ENCODE data around the gene HDAC4.

Gene HDAC4

DNA sequence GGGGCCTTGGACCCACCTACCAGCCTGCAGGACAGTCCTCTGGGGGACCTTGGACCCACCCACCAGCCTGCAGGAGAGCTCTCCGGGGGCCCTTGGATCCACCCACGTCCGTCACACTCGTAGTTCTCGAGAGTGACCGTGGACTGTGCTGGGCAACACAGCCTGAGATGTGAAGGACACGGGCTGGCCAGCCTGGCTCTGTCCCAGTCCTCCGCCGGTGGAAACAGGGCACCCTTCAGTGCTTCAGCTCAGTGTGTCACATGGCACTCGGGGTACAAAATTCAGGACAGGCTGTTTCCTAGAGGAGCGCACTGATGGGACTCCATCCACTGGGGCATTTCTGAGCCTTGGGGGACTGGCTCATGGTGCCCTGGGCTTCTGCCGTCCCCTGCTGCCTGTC lies 341.0 kb downstream of the HDAC4 start (continued):
- no peak for TF ChIP-seq ZBTB20 (tag by site-specific recombination; IDR thresholded peaks at IDR 0.05)
- TF ChIP-seq, protein P1, sequence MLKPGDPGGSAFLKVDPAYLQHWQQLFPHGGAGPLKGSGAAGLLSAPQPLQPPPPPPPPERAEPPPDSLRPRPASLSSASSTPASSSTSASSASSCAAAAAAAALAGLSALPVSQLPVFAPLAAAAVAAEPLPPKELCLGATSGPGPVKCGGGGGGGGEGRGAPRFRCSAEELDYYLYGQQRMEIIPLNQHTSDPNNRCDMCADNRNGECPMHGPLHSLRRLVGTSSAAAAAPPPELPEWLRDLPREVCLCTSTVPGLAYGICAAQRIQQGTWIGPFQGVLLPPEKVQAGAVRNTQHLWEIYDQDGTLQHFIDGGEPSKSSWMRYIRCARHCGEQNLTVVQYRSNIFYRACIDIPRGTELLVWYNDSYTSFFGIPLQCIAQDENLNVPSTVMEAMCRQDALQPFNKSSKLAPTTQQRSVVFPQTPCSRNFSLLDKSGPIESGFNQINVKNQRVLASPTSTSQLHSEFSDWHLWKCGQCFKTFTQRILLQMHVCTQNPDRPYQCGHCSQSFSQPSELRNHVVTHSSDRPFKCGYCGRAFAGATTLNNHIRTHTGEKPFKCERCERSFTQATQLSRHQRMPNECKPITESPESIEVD (tag by site-specific recombination; IDR thresholded peaks at IDR 0.05), result no peak

DNA sequence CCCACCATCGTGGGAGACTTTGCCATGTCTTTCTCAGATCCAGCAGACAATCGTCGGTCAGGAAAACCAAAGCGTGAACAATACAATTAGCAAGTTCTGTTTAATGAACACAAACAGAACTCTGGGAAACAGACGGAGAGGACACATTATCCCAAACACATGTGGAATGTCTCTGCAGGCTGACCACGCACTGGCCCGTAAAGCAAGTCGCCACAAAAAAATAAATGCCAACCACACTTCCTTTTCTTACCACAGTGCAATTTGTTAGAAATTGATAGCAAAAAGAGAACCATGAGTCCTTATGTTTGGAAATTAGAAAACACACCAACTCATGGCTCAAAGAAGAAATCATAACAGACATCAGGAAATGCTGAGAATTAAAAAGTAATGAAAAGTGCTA lies 342.1 kb downstream of the HDAC4 start:
- CTCF ChIA-PET, result no interaction called here
- Histone ChIP-seq H3K27ac (ENCODE audit: extremely low read depth, low read depth, low read length) (no peak overlapping the region), H3K36me3 (ENCODE audit: control insufficient read depth in 2 of 2, insufficient read depth in 1 of 2, low read length in 2 of 2) (no peaks in the 10 kb centered on the region), H3K4me1 (ENCODE audit: control insufficient read depth, insufficient read depth, low read length) (no peaks in the 10 kb centered on the region), H3K9me3 (ENCODE audit: control insufficient read depth, insufficient read depth, low read depth, low read length) (no peaks in the 10 kb centered on the region), H3K4me3 (ENCODE audit: low read depth, low read length) (no peak overlapping the region)
- POLR2A ChIA-PET, result no interaction called here
- TF ChIP-seq, protein P2, sequence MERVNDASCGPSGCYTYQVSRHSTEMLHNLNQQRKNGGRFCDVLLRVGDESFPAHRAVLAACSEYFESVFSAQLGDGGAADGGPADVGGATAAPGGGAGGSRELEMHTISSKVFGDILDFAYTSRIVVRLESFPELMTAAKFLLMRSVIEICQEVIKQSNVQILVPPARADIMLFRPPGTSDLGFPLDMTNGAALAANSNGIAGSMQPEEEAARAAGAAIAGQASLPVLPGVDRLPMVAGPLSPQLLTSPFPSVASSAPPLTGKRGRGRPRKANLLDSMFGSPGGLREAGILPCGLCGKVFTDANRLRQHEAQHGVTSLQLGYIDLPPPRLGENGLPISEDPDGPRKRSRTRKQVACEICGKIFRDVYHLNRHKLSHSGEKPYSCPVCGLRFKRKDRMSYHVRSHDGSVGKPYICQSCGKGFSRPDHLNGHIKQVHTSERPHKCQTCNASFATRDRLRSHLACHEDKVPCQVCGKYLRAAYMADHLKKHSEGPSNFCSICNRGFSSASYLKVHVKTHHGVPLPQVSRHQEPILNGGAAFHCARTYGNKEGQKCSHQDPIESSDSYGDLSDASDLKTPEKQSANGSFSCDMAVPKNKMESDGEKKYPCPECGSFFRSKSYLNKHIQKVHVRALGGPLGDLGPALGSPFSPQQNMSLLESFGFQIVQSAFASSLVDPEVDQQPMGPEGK (tag by site-specific recombination; IDR thresholded peaks at IDR 0.05), result no peak
- no peak for TF ChIP-seq ZNF133 (tag by site-specific recombination; IDR thresholded peaks at IDR 0.05)

DNA sequence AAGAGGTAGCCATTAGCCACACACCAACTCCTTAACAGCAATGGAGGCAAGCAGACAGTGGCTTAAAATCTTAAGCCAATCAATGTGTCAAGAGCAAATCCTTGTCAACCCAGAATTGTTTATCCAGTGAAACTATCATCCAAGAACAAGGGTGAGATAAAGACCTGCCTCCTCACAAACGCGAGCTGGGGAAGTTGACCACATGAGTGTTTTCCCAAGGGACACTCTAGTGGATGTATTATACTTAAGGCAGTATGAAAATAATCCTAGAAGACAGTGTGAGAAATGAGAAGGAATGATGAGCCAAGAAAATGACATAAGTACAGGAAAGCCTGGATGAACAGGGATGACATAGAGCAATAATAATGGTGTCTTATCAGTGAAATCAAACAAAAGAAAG lies 343.3 kb downstream of the HDAC4 start:
- no peaks in the 10 kb centered on the region for H3K4me1 ChIP-seq (ENCODE audit: control insufficient read depth, insufficient read depth, low read length)
- ChIA-PET CTCF (no interaction called here), POLR2A (no interaction called here)
- no peaks in the 10 kb centered on the region for H3K9me3 ChIP-seq (ENCODE audit: control insufficient read depth, insufficient read depth, low read depth, low read length)
- H3K27ac ChIP-seq (ENCODE audit: extremely low read depth, low read depth, low read length), result no peak overlapping the region
- peaks cover 0 to 8% of the 10 kb centered on the region in 2 experiments; a peak in 1 of 3 replicates for H3K36me3 ChIP-seq (ENCODE audit: control insufficient read depth in 2 of 2, insufficient read depth in 1 of 2, low read length in 2 of 2)
- H3K4me3 ChIP-seq (ENCODE audit: low read depth, low read length), result no peak overlapping the region
- no peak for TF ChIP-seq ZNF664 (tag by site-specific recombination; IDR thresholded peaks at IDR 0.05)
- TF ChIP-seq, protein P3, sequence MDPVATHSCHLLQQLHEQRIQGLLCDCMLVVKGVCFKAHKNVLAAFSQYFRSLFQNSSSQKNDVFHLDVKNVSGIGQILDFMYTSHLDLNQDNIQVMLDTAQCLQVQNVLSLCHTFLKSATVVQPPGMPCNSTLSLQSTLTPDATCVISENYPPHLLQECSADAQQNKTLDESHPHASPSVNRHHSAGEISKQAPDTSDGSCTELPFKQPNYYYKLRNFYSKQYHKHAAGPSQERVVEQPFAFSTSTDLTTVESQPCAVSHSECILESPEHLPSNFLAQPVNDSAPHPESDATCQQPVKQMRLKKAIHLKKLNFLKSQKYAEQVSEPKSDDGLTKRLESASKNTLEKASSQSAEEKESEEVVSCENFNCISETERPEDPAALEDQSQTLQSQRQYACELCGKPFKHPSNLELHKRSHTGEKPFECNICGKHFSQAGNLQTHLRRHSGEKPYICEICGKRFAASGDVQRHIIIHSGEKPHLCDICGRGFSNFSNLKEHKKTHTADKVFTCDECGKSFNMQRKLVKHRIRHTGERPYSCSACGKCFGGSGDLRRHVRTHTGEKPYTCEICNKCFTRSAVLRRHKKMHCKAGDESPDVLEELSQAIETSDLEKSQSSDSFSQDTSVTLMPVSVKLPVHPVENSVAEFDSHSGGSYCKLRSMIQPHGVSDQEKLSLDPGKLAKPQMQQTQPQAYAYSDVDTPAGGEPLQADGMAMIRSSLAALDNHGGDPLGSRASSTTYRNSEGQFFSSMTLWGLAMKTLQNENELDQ (tag by site-specific recombination; IDR thresholded peaks at IDR 0.05; ENCODE audit: low read depth), result no peak
- TF ChIP-seq ZSCAN16 (tag by site-specific recombination; IDR thresholded peaks at IDR 0.05), result no peak
- no peak for TF ChIP-seq MEIS1 (CRISPR knock-in tag; IDR thresholded peaks at IDR 0.05; ENCODE audit: borderline replicate concordance)
- peak; percentile 77 for TF ChIP-seq SETDB1 (IDR thresholded peaks at IDR 0.05; ENCODE audit: insufficient read length, low read length)
- TF ChIP-seq, protein P4, sequence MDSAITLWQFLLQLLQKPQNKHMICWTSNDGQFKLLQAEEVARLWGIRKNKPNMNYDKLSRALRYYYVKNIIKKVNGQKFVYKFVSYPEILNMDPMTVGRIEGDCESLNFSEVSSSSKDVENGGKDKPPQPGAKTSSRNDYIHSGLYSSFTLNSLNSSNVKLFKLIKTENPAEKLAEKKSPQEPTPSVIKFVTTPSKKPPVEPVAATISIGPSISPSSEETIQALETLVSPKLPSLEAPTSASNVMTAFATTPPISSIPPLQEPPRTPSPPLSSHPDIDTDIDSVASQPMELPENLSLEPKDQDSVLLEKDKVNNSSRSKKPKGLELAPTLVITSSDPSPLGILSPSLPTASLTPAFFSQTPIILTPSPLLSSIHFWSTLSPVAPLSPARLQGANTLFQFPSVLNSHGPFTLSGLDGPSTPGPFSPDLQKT (IDR thresholded peaks at IDR 0.05; ENCODE audit: borderline replicate concordance, low read depth, low read length), result no peak
- no peak for TF ChIP-seq ZNF394 (tag by site-specific recombination; IDR thresholded peaks at IDR 0.05; ENCODE audit: borderline replicate concordance)
- 0 out of 2 replicates have a peak, but pooled peaks have one; percentile 45 for TF ChIP-seq TRIM28 (IDR thresholded peaks at IDR 0.05; ENCODE audit: borderline replicate concordance, low read length)
- TF ChIP-seq ZNF214 (tag by site-specific recombination; IDR thresholded peaks at IDR 0.05; ENCODE audit: borderline replicate concordance), result no peak
- TF ChIP-seq ZNF404 (tag by site-specific recombination; IDR thresholded peaks at IDR 0.05), result no peak
- TF ChIP-seq ZNF518A (tag by site-specific recombination; conservative IDR thresholded peaks at IDR 0.05; ENCODE audit: low read depth), result no peak
- no peak for TF ChIP-seq ZNF211 (tag by site-specific recombination; IDR thresholded peaks at IDR 0.05; ENCODE audit: low read depth)
